Measurements from ENCODE around the gene DOCK3. TPM values are rescaled to one million over a fixed set of nuclear protein-coding genes. Genes with fewer than 3 reads are reported as not detected.

The DOCK3 gene
- total and polyA plus RNA-seq, 10 donors = 0.08 to 2.1 (median 0.44) TPM

DNA sequence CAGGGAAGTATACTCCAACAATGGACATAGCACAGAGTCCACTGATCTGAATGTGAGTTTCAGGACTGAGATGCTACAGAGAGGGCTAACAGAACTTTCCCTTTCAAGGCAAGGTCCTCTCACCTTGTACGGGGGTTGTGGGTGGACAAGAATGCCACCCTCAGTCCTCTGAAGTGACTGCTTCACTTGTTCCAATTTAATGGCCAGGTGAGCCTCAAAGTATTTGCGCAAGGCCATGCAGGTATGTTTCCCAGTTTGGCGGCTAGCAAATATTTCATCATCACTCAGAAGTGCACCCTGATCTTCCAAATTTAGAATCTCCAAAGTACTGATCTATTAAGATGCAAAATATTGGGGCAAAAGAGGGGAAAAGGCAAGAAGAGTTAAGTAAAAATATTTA is 754.4 kb downstream of the DOCK3 start:
- TF ChIP-seq POLR2A (IDR thresholded peaks at IDR 0.05) = no peak
- TF ChIP-seq, protein P1, sequence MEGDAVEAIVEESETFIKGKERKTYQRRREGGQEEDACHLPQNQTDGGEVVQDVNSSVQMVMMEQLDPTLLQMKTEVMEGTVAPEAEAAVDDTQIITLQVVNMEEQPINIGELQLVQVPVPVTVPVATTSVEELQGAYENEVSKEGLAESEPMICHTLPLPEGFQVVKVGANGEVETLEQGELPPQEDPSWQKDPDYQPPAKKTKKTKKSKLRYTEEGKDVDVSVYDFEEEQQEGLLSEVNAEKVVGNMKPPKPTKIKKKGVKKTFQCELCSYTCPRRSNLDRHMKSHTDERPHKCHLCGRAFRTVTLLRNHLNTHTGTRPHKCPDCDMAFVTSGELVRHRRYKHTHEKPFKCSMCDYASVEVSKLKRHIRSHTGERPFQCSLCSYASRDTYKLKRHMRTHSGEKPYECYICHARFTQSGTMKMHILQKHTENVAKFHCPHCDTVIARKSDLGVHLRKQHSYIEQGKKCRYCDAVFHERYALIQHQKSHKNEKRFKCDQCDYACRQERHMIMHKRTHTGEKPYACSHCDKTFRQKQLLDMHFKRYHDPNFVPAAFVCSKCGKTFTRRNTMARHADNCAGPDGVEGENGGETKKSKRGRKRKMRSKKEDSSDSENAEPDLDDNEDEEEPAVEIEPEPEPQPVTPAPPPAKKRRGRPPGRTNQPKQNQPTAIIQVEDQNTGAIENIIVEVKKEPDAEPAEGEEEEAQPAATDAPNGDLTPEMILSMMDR (IDR thresholded peaks at IDR 0.05 in 8 of 11, conservative IDR thresholded peaks at IDR 0.05 in 3 of 11) = no peak
- DNase-seq = no peak
- intact Hi-C loops (cut with DNase I; ENCODE audit: low total_unique reads) = no loop called here
- Histone ChIP-seq H3K9me3 (no peaks in the 10 kb centered on the region), H3K4me3 (no peak overlapping the region), H3K27ac (no peak overlapping the region), H3K27me3 (replicated peaks in 1 of 7) (no peaks in the 10 kb centered on the region), H3K36me3 (peaks cover 0 to 100% (median 81%) of the 10 kb centered on the region in 6 donors), H3K4me1 (no peaks in the 10 kb centered on the region)
- WGBS, 5 donors = 90 to 99% (median 96%) methylated on average over 3 of the region's 3 CpGs

Small RNAs within 50 kb of the gene (microRNA-seq; reads per million reads assigned to microRNA genes)
- gene MIR4787 = 0.85 to 3.3 (median 1.4) reads per million in 3 donors

Small RNAs within 50 kb of the gene (small RNA-seq; reads per million reads assigned to genes)
- gene MIR4787 (0 to 0.35 (median 0.10) reads per million in 4 donors), gene PPIAP69 (0 reads per million in 4 donors)

Other genes starting within 250 kb of the DOCK3 start
- 1 to 10 TPM in 6 of 7 donors, under 1 TPM in 1; 0.85 to 3.2 (median 1.4) TPM for gene CACNA2D2, start 171.3 kb upstream of the DOCK3 start, total RNA-seq
- under 1 TPM; 0.24 to 0.64 (median 0.26) TPM for gene CACNA2D2, start 171.3 kb upstream of the DOCK3 start, polyA plus RNA-seq
- 10 to 100 TPM in 1 of 7 donors, 1 to 10 TPM in 6; 3.2 to 12.2 (median 5.8) TPM for gene C3orf18, start 107.2 kb upstream of the DOCK3 start, total RNA-seq
- gene C3orf18, start 107.2 kb upstream of the DOCK3 start, polyA plus RNA-seq = 1 to 10 TPM; 2.3 to 4.6 (median 3.5) TPM
- 10 to 100 TPM in 6 of 7 donors, 1 to 10 TPM in 1; 7.6 to 22.5 (median 18.9) TPM for gene HEMK1, start 105.4 kb upstream of the DOCK3 start, total RNA-seq
- 10 to 100 TPM; 25.1 to 45.2 (median 41.1) TPM for gene HEMK1, start 105.4 kb upstream of the DOCK3 start, polyA plus RNA-seq
- 10 to 100 TPM in 5 of 7 donors, 1 to 10 TPM in 2; 8.7 to 23.6 (median 14.0) TPM for gene CISH, start 63.2 kb upstream of the DOCK3 start, total RNA-seq
- 1 to 10 TPM; 2.9 to 7.4 (median 6.7) TPM for gene CISH, start 63.2 kb upstream of the DOCK3 start, polyA plus RNA-seq
- gene MAPKAPK3, start 57.8 kb upstream of the DOCK3 start, total RNA-seq = 10 to 100 TPM; 34.7 to 55.0 (median 44.9) TPM
- gene MAPKAPK3, start 57.8 kb upstream of the DOCK3 start, polyA plus RNA-seq = 10 to 100 TPM; 18.0 to 34.8 (median 18.9) TPM

All from spleen (tissue), 11 donors.